Measurements from ENCODE around the gene TMPRSS15.

DNA sequence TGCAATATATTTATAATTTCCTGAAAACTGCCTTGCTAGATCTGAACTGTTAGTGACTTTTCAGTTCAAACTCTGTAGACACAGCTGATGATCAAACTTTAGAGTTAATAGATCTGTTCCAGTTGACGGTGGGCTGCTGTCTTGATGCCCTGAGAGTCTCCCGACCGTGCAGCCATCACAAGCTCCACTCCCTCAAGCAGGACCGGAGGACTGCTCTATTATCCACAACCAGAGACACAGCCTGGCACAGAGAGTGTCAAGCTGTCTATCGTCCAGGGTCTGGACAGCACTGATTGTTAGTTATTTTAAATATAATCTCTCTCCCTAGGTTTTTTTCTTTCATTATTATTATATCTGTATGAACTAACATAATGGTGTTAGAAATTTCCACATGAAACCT lies 150.9 kb downstream of the TMPRSS15 start:
- TF ChIP-seq, protein P1, sequence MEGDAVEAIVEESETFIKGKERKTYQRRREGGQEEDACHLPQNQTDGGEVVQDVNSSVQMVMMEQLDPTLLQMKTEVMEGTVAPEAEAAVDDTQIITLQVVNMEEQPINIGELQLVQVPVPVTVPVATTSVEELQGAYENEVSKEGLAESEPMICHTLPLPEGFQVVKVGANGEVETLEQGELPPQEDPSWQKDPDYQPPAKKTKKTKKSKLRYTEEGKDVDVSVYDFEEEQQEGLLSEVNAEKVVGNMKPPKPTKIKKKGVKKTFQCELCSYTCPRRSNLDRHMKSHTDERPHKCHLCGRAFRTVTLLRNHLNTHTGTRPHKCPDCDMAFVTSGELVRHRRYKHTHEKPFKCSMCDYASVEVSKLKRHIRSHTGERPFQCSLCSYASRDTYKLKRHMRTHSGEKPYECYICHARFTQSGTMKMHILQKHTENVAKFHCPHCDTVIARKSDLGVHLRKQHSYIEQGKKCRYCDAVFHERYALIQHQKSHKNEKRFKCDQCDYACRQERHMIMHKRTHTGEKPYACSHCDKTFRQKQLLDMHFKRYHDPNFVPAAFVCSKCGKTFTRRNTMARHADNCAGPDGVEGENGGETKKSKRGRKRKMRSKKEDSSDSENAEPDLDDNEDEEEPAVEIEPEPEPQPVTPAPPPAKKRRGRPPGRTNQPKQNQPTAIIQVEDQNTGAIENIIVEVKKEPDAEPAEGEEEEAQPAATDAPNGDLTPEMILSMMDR (IDR thresholded peaks at IDR 0.05) = no peak
- no peak for TF ChIP-seq POLR2A (IDR thresholded peaks at IDR 0.05)
